SK-N-SH treated with all-trans-retinoic acid at 6 μM for 48 hours (cell line): ENCODE data around the gene ZHX3.
A peak's percentile ranks its signal among the peaks of the same experiment; 100 is the strongest.

Source experiments
- ATAC-seq: fragments of 200-7000 bp; cut with Tn5 transposase; 3 replicates; pipeline ENCODE4 v1.9.1; 2020; ENCODE audit warnings: mild to moderate bottlenecking, moderate library complexity
- ARNTL ChIP-seq: fragments of 450-650 bp; formaldehyde crosslinking; IDR thresholded peaks from 2 replicates; pipeline ENCODE4 v1.5.0; 2020; ENCODE audit warnings: low read depth, mild to moderate bottlenecking, moderate library complexity, borderline replicate concordance
- BACH2 ChIP-seq: fragments of 250-450 bp; sonication (Bioruptor Pico); IDR thresholded peaks from 2 replicates; pipeline ENCODE4 v1.9.0; 2021; ENCODE audit warnings: mild to moderate bottlenecking, borderline replicate concordance
- CSDC2 ChIP-seq: fragments of 250-450 bp; sonication (Bioruptor Pico); IDR thresholded peaks from 2 replicates; pipeline ENCODE4 v1.5.0; 2020; ENCODE audit warnings: mild to moderate bottlenecking, moderate library complexity
- ESRRG ChIP-seq: fragments of 250-450 bp; sonication (Bioruptor Pico); IDR thresholded peaks from 2 replicates; pipeline ENCODE4 v1.6.1; 2021; ENCODE audit warnings: mild to moderate bottlenecking
- GLIS3 ChIP-seq: fragments of 250-450 bp; sonication (Bioruptor Pico); IDR thresholded peaks from 2 replicates; pipeline ENCODE4 v1.5.0; 2020; ENCODE audit warnings: mild to moderate bottlenecking, moderate library complexity
- ISL1 ChIP-seq: fragments of 250-450 bp; sonication (Bioruptor Pico); IDR thresholded peaks from 2 replicates; pipeline ENCODE4 v2.1.2; 2022; ENCODE audit warnings: mild to moderate bottlenecking, moderate library complexity
- OSR1 ChIP-seq: fragments of 250-450 bp; sonication (Bioruptor Pico); IDR thresholded peaks from 2 replicates; pipeline ENCODE4 v1.8.0; 2022; ENCODE audit warnings: moderate library complexity, mild to moderate bottlenecking, inconsistent platforms
- PPARA ChIP-seq: fragments of 250-450 bp; sonication (Bioruptor Pico); IDR thresholded peaks from 2 replicates; pipeline ENCODE4 v1.5.0; 2020; ENCODE audit warnings: mild to moderate bottlenecking, borderline replicate concordance
- RARB ChIP-seq: fragments of 250-450 bp; sonication (Bioruptor Pico); IDR thresholded peaks from 2 replicates; pipeline ENCODE4 v1.8.0; 2021; ENCODE audit warnings: mild to moderate bottlenecking, moderate library complexity
- TCF4 ChIP-seq: fragments of 250-450 bp; sonication (Bioruptor Pico); IDR thresholded peaks from 2 replicates; pipeline ENCODE4 v1.8.0; 2021; ENCODE audit warnings: mild to moderate bottlenecking, moderate library complexity, borderline replicate concordance
- TOX ChIP-seq: fragments of 250-450 bp; sonication (Bioruptor Pico); IDR thresholded peaks from 2 replicates; pipeline ENCODE4 v1.8.0; 2021; ENCODE audit warnings: mild to moderate bottlenecking, moderate library complexity, borderline replicate concordance
- ZC3H10 ChIP-seq: fragments of 250-450 bp; sonication (Bioruptor Pico); IDR thresholded peaks from 2 replicates; pipeline ENCODE4 v1.5.1; 2021; ENCODE audit warnings: mild to moderate bottlenecking, moderate library complexity
- ZFP3 ChIP-seq: fragments of 250-450 bp; sonication (Bioruptor Pico); IDR thresholded peaks from 2 replicates; pipeline ENCODE4 v1.5.0; 2020; ENCODE audit warnings: mild to moderate bottlenecking, moderate library complexity
- ZNF565 ChIP-seq: fragments of 450-650 bp; formaldehyde crosslinking; conservative IDR thresholded peaks from 2 replicates; pipeline ENCODE4 v1.5.0; 2020; ENCODE audit warnings: low read depth, mild to moderate bottlenecking, moderate library complexity
- TF ChIP-seq, protein P1 (sequence below): fragments of 250-450 bp; sonication (Bioruptor Pico); IDR thresholded peaks from 2 replicates; pipeline ENCODE4 v1.8.0; 2020; ENCODE audit warnings: mild to moderate bottlenecking, moderate library complexity, borderline replicate concordance
- TF ChIP-seq, protein P2 (sequence below): fragments of 250-450 bp; sonication (Bioruptor Pico); IDR thresholded peaks from 2 replicates; pipeline ENCODE4 v1.5.0; 2020; ENCODE audit warnings: mild to moderate bottlenecking, moderate library complexity
- TF ChIP-seq, protein P3 (sequence below): fragments of 250-450 bp; sonication (Bioruptor Pico); IDR thresholded peaks from 2 replicates; pipeline ENCODE4 v1.5.1; 2021; ENCODE audit warnings: mild to moderate bottlenecking, moderate library complexity
- TF ChIP-seq, protein P4 (sequence below): fragments of 250-450 bp; sonication (Bioruptor Pico); IDR thresholded peaks from 2 replicates; pipeline ENCODE4 v1.8.0; 2021; ENCODE audit warnings: low read depth, mild to moderate bottlenecking, moderate library complexity, borderline replicate concordance
- TF ChIP-seq, protein P5 (sequence below): fragments of 250-450 bp; sonication (Bioruptor Pico); IDR thresholded peaks from 2 replicates; pipeline ENCODE4 v1.5.1; 2020; ENCODE audit warnings: low read depth, mild to moderate bottlenecking, moderate library complexity

ZHX3 gene

DNA sequence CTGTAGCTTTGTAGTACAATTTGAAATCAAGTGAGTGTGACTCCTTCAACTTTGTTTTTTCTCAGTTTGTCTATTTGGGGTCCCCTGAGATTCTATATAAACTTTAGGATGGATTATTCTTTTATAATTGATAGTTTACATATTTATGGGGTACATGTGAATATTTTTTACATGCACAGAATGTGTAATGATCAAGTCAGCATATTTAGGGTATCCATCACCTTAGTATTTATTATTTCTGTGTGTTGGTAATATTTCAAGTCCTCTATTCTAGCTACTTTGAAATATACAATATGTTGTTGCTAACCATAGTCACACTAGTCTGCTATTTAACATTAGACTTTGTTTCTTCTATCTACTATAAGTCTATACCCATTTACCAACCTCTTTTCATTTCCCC lies 129.9 kb downstream of the ZHX3 start:
- TF ChIP-seq ISL1 (CRISPR knock-in tag) (no peak), ZFP3 (CRISPR knock-in tag) (no peak), RARB (CRISPR knock-in tag) (no peak), OSR1 (CRISPR knock-in tag) (no peak), BACH2 (no peak), CSDC2 (CRISPR knock-in tag) (no peak), ESRRG (CRISPR knock-in tag) (no peak), ARNTL (no peak), TOX (no peak)
- TF ChIP-seq, protein P1, sequence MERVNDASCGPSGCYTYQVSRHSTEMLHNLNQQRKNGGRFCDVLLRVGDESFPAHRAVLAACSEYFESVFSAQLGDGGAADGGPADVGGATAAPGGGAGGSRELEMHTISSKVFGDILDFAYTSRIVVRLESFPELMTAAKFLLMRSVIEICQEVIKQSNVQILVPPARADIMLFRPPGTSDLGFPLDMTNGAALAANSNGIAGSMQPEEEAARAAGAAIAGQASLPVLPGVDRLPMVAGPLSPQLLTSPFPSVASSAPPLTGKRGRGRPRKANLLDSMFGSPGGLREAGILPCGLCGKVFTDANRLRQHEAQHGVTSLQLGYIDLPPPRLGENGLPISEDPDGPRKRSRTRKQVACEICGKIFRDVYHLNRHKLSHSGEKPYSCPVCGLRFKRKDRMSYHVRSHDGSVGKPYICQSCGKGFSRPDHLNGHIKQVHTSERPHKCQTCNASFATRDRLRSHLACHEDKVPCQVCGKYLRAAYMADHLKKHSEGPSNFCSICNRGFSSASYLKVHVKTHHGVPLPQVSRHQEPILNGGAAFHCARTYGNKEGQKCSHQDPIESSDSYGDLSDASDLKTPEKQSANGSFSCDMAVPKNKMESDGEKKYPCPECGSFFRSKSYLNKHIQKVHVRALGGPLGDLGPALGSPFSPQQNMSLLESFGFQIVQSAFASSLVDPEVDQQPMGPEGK (CRISPR knock-in tag): no peak
- TF ChIP-seq, protein P2, sequence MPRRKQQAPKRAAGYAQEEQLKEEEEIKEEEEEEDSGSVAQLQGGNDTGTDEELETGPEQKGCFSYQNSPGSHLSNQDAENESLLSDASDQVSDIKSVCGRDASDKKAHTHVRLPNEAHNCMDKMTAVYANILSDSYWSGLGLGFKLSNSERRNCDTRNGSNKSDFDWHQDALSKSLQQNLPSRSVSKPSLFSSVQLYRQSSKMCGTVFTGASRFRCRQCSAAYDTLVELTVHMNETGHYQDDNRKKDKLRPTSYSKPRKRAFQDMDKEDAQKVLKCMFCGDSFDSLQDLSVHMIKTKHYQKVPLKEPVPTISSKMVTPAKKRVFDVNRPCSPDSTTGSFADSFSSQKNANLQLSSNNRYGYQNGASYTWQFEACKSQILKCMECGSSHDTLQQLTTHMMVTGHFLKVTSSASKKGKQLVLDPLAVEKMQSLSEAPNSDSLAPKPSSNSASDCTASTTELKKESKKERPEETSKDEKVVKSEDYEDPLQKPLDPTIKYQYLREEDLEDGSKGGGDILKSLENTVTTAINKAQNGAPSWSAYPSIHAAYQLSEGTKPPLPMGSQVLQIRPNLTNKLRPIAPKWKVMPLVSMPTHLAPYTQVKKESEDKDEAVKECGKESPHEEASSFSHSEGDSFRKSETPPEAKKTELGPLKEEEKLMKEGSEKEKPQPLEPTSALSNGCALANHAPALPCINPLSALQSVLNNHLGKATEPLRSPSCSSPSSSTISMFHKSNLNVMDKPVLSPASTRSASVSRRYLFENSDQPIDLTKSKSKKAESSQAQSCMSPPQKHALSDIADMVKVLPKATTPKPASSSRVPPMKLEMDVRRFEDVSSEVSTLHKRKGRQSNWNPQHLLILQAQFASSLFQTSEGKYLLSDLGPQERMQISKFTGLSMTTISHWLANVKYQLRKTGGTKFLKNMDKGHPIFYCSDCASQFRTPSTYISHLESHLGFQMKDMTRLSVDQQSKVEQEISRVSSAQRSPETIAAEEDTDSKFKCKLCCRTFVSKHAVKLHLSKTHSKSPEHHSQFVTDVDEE (CRISPR knock-in tag): no peak
- TF ChIP-seq, protein P3, sequence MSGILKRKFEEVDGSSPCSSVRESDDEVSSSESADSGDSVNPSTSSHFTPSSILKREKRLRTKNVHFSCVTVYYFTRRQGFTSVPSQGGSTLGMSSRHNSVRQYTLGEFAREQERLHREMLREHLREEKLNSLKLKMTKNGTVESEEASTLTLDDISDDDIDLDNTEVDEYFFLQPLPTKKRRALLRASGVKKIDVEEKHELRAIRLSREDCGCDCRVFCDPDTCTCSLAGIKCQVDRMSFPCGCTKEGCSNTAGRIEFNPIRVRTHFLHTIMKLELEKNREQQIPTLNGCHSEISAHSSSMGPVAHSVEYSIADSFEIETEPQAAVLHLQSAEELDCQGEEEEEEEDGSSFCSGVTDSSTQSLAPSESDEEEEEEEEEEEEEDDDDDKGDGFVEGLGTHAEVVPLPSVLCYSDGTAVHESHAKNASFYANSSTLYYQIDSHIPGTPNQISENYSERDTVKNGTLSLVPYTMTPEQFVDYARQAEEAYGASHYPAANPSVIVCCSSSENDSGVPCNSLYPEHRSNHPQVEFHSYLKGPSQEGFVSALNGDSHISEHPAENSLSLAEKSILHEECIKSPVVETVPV (CRISPR knock-in tag): no peak
- TF ChIP-seq, protein P4, sequence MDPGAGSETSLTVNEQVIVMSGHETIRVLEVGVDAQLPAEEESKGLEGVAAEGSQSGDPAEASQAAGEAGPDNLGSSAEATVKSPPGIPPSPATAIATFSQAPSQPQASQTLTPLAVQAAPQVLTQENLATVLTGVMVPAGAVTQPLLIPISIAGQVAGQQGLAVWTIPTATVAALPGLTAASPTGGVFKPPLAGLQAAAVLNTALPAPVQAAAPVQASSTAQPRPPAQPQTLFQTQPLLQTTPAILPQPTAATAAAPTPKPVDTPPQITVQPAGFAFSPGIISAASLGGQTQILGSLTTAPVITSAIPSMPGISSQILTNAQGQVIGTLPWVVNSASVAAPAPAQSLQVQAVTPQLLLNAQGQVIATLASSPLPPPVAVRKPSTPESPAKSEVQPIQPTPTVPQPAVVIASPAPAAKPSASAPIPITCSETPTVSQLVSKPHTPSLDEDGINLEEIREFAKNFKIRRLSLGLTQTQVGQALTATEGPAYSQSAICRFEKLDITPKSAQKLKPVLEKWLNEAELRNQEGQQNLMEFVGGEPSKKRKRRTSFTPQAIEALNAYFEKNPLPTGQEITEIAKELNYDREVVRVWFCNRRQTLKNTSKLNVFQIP (CRISPR knock-in tag): no peak
- ATAC-seq: no peak

DNA sequence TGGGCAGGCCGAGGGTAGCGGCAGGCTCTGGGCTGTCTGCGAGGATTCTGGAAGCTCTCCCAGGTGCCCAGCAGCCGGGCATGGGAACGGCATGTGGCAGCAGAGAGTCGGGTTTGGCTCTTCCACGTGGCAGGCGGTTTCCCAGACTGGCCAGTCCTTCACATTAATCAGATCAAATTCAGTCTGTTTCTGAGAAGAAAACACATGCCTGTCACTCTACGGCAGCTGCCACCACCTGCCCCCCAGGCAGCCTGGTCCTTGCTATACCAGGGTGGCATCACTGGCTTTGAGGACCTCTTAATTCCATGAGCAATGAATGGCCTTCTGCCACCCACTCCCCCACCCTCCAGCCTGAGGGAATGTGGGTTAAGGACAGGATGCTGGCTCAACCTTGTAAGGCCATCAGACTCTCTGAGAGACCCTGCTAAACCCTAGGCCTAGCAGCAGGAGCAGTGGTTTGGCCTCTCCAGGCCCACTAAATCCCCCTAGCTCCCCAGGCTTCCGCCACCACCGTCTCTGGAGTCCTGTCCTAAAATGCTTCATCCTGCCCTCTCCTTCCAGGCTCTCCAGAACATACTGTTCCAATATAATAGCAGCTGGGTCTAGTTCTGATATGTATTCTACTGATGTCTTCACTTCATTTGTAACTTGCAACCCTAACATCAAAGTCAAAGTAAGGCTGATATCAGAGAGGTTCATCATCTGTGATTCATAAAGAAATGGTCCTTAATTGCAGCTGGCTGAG lies 132.3 kb downstream of the ZHX3 start:
- ATAC-seq: peak; percentile 25; the same call in 1 of the 3 replicates
- no peak for TF ChIP-seq BACH2
- TF ChIP-seq, protein P4 (CRISPR knock-in tag): no peak
- no peak for TF ChIP-seq GLIS3
- no peak for TF ChIP-seq TCF4 (CRISPR knock-in tag)
- TF ChIP-seq OSR1 (CRISPR knock-in tag): no peak
- no peak for TF ChIP-seq ZNF565
- no peak for TF ChIP-seq ZC3H10 (CRISPR knock-in tag)
- TF ChIP-seq, protein P1 (CRISPR knock-in tag): no peak
- TF ChIP-seq ZFP3 (CRISPR knock-in tag): no peak
- TF ChIP-seq ARNTL: no peak
- TF ChIP-seq, protein P3 (CRISPR knock-in tag): no peak
- TF ChIP-seq, protein P5, sequence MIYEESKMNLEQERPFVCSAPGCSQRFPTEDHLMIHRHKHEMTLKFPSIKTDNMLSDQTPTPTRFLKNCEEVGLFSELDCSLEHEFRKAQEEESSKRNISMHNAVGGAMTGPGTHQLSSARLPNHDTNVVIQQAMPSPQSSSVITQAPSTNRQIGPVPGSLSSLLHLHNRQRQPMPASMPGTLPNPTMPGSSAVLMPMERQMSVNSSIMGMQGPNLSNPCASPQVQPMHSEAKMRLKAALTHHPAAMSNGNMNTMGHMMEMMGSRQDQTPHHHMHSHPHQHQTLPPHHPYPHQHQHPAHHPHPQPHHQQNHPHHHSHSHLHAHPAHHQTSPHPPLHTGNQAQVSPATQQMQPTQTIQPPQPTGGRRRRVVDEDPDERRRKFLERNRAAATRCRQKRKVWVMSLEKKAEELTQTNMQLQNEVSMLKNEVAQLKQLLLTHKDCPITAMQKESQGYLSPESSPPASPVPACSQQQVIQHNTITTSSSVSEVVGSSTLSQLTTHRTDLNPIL: no peak
- TF ChIP-seq TOX: no peak
- TF ChIP-seq, protein P2 (CRISPR knock-in tag): no peak
- no peak for TF ChIP-seq PPARA (CRISPR knock-in tag)
